Loucy (cell line): Measurements from ENCODE around the gene MUTYH.

ENCODE experiments used
- H2AFZ ChIP-seq: fragments of 200-600 bp; sonication (generic); 2 replicates; pipeline ENCODE4 v1.6.0; 2016; ENCODE audit warnings: antibody characterized with exemption, mild to moderate bottlenecking, low read length, moderate library complexity
- H3F3A ChIP-seq: fragments of 200-600 bp; 2 replicates; pipeline ENCODE4 v1.6.0; 2016; ENCODE audit warnings: antibody characterized with exemption, low read depth, mild to moderate bottlenecking
- H3K27me3 ChIP-seq: fragments of 200-600 bp; sonication (generic); 2 replicates; pipeline ENCODE4 v1.6.1; 2014; ENCODE audit warnings: low read length, mild to moderate bottlenecking; ENCODE audit not compliant: insufficient read depth, poor library complexity, severe bottlenecking
- H3K36me3 ChIP-seq: fragments of 200-600 bp; sonication (generic); 2 replicates; pipeline ENCODE4 v1.6.1; 2016; ENCODE audit warnings: low read length; ENCODE audit not compliant: insufficient read depth
- H3K4me1 ChIP-seq: fragments of 200-600 bp; sonication (generic); 2 replicates; pipeline ENCODE4 v1.5.1; 2014; ENCODE audit warnings: low read length, mild to moderate bottlenecking; ENCODE audit not compliant: insufficient read depth, poor library complexity, severe bottlenecking
- H3K4me2 ChIP-seq: fragments of 200-600 bp; sonication (generic); 2 replicates; pipeline ENCODE4 v1.6.0; 2014; ENCODE audit warnings: antibody characterized with exemption, low read length, low read depth, mild to moderate bottlenecking; ENCODE audit not compliant: poor library complexity, severe bottlenecking
- H3K4me3 ChIP-seq: fragments of 200-600 bp; sonication (generic); 2 replicates; pipeline ENCODE4 v1.5.1; 2014; ENCODE audit warnings: low read length, mild to moderate bottlenecking, mixed read lengths; ENCODE audit not compliant: poor library complexity, severe bottlenecking
- H3K79me2 ChIP-seq: fragments of 200-600 bp; sonication (generic); 2 replicates; pipeline ENCODE4 v1.6.1; 2014; ENCODE audit warnings: low read length; ENCODE audit not compliant: insufficient read depth
- H3K9ac ChIP-seq: fragments of 200-600 bp; sonication (generic); 2 replicates; pipeline ENCODE4 v1.6.0; 2014; ENCODE audit warnings: mild to moderate bottlenecking, low read depth, low read length, moderate library complexity; ENCODE audit not compliant: poor library complexity, severe bottlenecking
- H3K9me2 ChIP-seq: fragments of 200-600 bp; sonication (generic); replicated peaks from 2 replicates; pipeline ENCODE4 v1.6.1; 2016; ENCODE audit warnings: low read depth, low read length, mixed read lengths
- H3K9me3 ChIP-seq: fragments of 200-600 bp; sonication (generic); 2 replicates; pipeline ENCODE4 v1.6.1; 2014; ENCODE audit warnings: mild to moderate bottlenecking, antibody characterized with exemption, low read length, low read depth; ENCODE audit not compliant: insufficient read depth
- H4K20me1 ChIP-seq: fragments of 200-600 bp; sonication (generic); 2 replicates; pipeline ENCODE4 v1.6.0; 2014; ENCODE audit warnings: antibody characterized with exemption, low read length, mild to moderate bottlenecking; ENCODE audit not compliant: insufficient read depth, poor library complexity, severe bottlenecking
- EZH2phosphoT487 ChIP-seq: fragments of 200-600 bp; IDR thresholded peaks from 2 replicates; pipeline ENCODE4 v1.6.1; 2018; ENCODE audit warnings: antibody characterized with exemption, mild to moderate bottlenecking, moderate library complexity, borderline replicate concordance
- TF ChIP-seq, protein P1 (sequence below): fragments of 200-600 bp; sonication (generic); conservative IDR thresholded peaks from 2 replicates; pipeline ENCODE4 v1.5.1; 2014; ENCODE audit warnings: mild to moderate bottlenecking, antibody characterized with exemption, low read length

Gene MUTYH

DNA sequence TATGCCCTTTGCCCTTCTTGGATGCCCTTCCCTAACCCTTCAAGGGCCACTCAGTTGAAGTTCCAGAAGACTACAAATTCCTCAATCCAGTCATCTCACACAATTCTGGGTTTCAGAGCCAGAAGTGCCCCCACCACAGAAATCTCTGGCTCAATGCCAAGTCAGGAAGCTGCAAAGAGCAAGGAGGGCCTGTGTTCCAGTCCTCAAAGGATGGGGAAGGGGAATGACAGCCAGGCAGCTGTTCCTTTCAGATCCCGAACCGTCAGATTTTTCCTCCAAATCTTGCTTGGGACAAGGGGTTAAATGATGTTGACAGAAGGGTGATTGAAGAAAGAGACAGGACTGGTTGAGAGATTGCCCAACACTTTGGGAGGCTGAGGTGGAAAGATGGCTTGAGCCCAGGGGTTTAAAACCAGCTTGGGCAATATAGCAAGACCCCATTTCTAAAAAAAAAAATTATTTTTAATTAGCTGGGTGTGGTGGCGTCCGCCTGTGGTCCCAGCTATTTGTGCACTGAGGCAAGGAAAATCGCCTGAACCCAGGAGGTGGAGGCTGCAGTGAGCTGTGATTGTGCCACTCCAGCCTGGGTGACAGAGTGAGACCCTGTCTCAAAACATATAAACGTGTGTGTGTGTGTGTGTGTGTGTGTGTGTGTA, 14.3 kb downstream of the MUTYH start:
- Histone ChIP-seq H3K36me3 (peaks cover 6% of the 10 kb centered on the region; the same call in 1 of the 2 replicates), H3K9ac (no peak overlapping the region), H3K4me3 (no peak overlapping the region), H3K4me1 (no peaks in the 10 kb centered on the region), H3K79me2 (no peaks in the 10 kb centered on the region), H2AFZ (no peak overlapping the region), H3K9me2 (no peaks in the 10 kb centered on the region), H3F3A (no peaks in the 10 kb centered on the region), H3K27me3 (no peaks in the 10 kb centered on the region), H3K4me2 (no peak overlapping the region), H4K20me1 (no peaks in the 10 kb centered on the region), H3K9me3 (no peaks in the 10 kb centered on the region)
- TF ChIP-seq, protein P1, sequence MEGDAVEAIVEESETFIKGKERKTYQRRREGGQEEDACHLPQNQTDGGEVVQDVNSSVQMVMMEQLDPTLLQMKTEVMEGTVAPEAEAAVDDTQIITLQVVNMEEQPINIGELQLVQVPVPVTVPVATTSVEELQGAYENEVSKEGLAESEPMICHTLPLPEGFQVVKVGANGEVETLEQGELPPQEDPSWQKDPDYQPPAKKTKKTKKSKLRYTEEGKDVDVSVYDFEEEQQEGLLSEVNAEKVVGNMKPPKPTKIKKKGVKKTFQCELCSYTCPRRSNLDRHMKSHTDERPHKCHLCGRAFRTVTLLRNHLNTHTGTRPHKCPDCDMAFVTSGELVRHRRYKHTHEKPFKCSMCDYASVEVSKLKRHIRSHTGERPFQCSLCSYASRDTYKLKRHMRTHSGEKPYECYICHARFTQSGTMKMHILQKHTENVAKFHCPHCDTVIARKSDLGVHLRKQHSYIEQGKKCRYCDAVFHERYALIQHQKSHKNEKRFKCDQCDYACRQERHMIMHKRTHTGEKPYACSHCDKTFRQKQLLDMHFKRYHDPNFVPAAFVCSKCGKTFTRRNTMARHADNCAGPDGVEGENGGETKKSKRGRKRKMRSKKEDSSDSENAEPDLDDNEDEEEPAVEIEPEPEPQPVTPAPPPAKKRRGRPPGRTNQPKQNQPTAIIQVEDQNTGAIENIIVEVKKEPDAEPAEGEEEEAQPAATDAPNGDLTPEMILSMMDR: no peak
- no peak for TF ChIP-seq EZH2phosphoT487

DNA sequence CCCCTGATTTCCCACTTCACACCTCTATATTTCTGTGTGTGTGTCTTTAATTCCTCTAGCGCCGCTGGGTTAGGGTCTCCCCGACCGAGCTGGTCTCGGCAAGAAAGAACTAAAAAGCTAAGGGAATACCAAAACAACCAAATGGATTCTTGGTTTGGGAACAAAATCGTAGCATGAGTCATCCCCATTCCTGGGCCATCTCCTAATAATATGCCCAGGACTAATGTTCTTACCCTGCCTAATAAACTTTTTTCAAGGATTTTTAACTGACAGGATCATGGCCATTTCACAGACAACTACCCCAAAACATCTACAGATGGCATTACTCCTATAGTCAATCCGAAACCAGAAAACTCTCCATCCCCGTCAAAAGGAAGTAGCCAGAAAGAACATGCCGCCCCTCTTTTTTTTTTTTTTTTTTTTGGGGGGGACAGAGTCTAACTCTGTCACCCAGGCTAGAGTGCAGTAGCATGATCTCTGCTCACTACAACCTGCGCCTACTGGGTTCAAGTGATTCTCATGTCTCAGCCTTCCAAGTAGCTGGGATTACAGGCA, 17.7 kb downstream of the MUTYH start:
- no peak overlapping the region for H3K4me3 ChIP-seq
- H3K36me3 ChIP-seq: no peaks in the 10 kb centered on the region
- no peaks in the 10 kb centered on the region for H3K4me1 ChIP-seq
- H3K27me3 ChIP-seq: no peaks in the 10 kb centered on the region
- no peaks in the 10 kb centered on the region for H3K79me2 ChIP-seq
- H3F3A ChIP-seq: no peaks in the 10 kb centered on the region
- no peak overlapping the region for H3K4me2 ChIP-seq
- no peak overlapping the region for H2AFZ ChIP-seq
- H4K20me1 ChIP-seq: no peaks in the 10 kb centered on the region
- no peak overlapping the region for H3K9ac ChIP-seq
- H3K9me2 ChIP-seq: no peaks in the 10 kb centered on the region
- no peak for TF ChIP-seq EZH2phosphoT487
- TF ChIP-seq, protein P1: no peak
- no peaks in the 10 kb centered on the region for H3K9me3 ChIP-seq

DNA sequence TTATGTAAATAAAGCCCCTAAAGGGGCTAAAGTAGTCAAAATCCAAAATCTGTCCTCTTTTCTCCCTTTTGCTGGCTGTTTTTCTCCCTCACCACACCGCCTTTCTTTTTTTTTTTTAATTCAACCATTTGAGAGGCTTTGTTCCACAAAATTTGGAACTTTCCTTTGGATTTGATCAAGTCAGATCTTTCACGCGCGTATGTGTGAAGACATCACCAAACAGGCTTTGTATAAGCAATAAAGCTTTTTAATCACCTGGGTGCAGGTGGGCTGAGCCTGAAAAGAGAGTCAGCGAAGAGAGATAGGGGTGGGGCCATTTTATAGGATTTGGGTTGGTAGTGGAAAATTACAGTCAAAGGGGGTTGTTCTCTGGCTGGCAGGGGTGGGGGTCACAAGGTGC, 18.8 kb downstream of the MUTYH start:
- Histone ChIP-seq H3K9ac (no peak overlapping the region), H2AFZ (no peak overlapping the region), H3K4me3 (no peak overlapping the region)

More for the DNA sequence above, 18.8 kb downstream of the MUTYH start:
- Histone ChIP-seq H3K9me2 (no peaks in the 10 kb centered on the region), H3K79me2 (no peaks in the 10 kb centered on the region), H3F3A (no peaks in the 10 kb centered on the region), H3K36me3 (no peaks in the 10 kb centered on the region), H3K9me3 (no peaks in the 10 kb centered on the region), H3K4me2 (no peak overlapping the region), H3K27me3 (no peaks in the 10 kb centered on the region), H4K20me1 (no peaks in the 10 kb centered on the region), H3K4me1 (no peaks in the 10 kb centered on the region)
- TF ChIP-seq, protein P1: no peak
- TF ChIP-seq EZH2phosphoT487: no peak
